ENCODE data around the gene C1QBP.

C1QBP gene

GRCh38 chr17:5416901-5417300, 22.1 kb downstream of the C1QBP start:
- peaks cover 50% of the 10 kb centered on the region for H3K79me2 ChIP-seq (ENCODE audit: control insufficient read depth, insufficient read depth, low read length, unreplicated experiment)
- no peak overlapping the region for H3K27ac ChIP-seq (ENCODE audit: low read depth, low read length)
- H2AFZ ChIP-seq (ENCODE audit: low read length, unreplicated experiment): no peak overlapping the region
- H3K27me3 ChIP-seq (ENCODE audit: insufficient read depth, low read length): no peaks in the 10 kb centered on the region
- peaks cover 31% of the 10 kb centered on the region for H3K4me1 ChIP-seq (ENCODE audit: control insufficient read depth, insufficient read depth, low read length, unreplicated experiment)
- no peaks in the 10 kb centered on the region; the same call in 1 of the 2 replicates for H3K36me3 ChIP-seq (ENCODE audit: insufficient read depth, low read length)
- no peak overlapping the region for H3K4me3 ChIP-seq (ENCODE audit: low read depth, low read length)

DNA sequence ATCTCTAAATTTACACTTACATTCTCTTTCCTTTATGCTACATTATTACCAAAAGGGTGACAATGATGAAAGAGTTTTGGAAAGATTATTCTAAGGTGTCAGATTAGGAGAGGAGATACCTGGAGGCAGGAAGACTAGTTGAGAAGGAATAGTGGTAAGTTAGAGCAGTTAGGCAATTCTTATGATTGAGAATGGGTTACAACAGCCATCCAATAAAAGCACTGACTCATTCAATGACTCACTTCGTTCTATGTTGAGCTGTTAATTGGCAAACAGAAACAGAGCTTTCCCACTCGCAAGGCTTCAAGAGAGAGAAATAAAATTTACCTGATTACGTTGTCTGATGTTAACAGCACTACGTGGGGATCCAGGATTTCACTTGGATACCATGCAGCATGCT, 25.3 kb downstream of the C1QBP start:
- Histone ChIP-seq H3K27me3 (ENCODE audit: insufficient read depth, low read length) (no peaks in the 10 kb centered on the region), H2AFZ (ENCODE audit: low read length, unreplicated experiment) (no peak overlapping the region), H3K27ac (ENCODE audit: low read depth, low read length) (peak overlapping the region; percentile 88), H3K36me3 (ENCODE audit: insufficient read depth, low read length) (peaks cover 11% of the 10 kb centered on the region), H3K4me3 (ENCODE audit: low read depth, low read length) (peak overlapping the region; percentile 45), H3K79me2 (ENCODE audit: control insufficient read depth, insufficient read depth, low read length, unreplicated experiment) (peaks cover 36% of the 10 kb centered on the region), H3K4me1 (ENCODE audit: control insufficient read depth, insufficient read depth, low read length, unreplicated experiment) (peaks cover 21% of the 10 kb centered on the region)

- Histone ChIP-seq H3K4me3 (ENCODE audit: low read depth, low read length) (no peak overlapping the region), H2AFZ (ENCODE audit: low read length, unreplicated experiment) (no peak overlapping the region), H3K79me2 (ENCODE audit: control insufficient read depth, insufficient read depth, low read length, unreplicated experiment) (peaks cover 18% of the 10 kb centered on the region), H3K27ac (ENCODE audit: low read depth, low read length) (no peak overlapping the region), H3K27me3 (ENCODE audit: insufficient read depth, low read length) (no peaks in the 10 kb centered on the region), H3K4me1 (ENCODE audit: control insufficient read depth, insufficient read depth, low read length, unreplicated experiment) (peaks cover 21% of the 10 kb centered on the region), H3K36me3 (ENCODE audit: insufficient read depth, low read length) (peaks cover 37% of the 10 kb centered on the region)
These were observed 28.2 kb downstream of the C1QBP start for GRCh38 chr17:5410594-5411272.

DNA sequence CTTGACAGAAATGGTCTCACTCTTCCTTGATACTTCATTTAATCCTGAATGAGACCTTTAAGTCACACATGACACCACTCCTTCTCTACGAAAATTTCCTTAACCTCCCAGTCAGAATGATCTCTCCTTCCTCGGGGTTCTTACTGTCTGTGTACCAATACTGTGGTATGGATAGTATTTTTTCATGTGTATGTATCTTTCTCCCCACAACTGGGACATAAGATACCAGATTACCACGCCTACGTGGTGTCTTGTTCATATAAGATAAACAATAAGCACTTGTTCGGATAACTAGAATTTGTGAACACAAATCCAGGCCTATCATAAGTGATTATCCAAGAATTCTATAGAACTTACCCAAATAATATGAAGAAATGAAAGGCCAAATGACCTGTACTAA, 30.8 kb downstream of the C1QBP start:
- Histone ChIP-seq H3K4me1 (ENCODE audit: control insufficient read depth, insufficient read depth, low read length, unreplicated experiment) (peaks cover 9% of the 10 kb centered on the region), H3K79me2 (ENCODE audit: control insufficient read depth, insufficient read depth, low read length, unreplicated experiment) (peaks cover 18% of the 10 kb centered on the region), H2AFZ (ENCODE audit: low read length, unreplicated experiment) (no peak overlapping the region), H3K4me3 (ENCODE audit: low read depth, low read length) (no peak overlapping the region), H3K27me3 (ENCODE audit: insufficient read depth, low read length) (no peaks in the 10 kb centered on the region), H3K36me3 (ENCODE audit: insufficient read depth, low read length) (peaks cover 58% of the 10 kb centered on the region), H3K27ac (ENCODE audit: low read depth, low read length) (no peak overlapping the region)

- no peaks in the 10 kb centered on the region for H3K4me1 ChIP-seq (ENCODE audit: control insufficient read depth, insufficient read depth, low read length, unreplicated experiment)
- no peak overlapping the region for H3K4me3 ChIP-seq (ENCODE audit: low read depth, low read length)
- H2AFZ ChIP-seq (ENCODE audit: low read length, unreplicated experiment): no peak overlapping the region
- peaks cover 71% of the 10 kb centered on the region for H3K36me3 ChIP-seq (ENCODE audit: insufficient read depth, low read length)
- H3K79me2 ChIP-seq (ENCODE audit: control insufficient read depth, insufficient read depth, low read length, unreplicated experiment): no peaks in the 10 kb centered on the region
- no peaks in the 10 kb centered on the region for H3K27me3 ChIP-seq (ENCODE audit: insufficient read depth, low read length)
- no peak overlapping the region for H3K27ac ChIP-seq (ENCODE audit: low read depth, low read length)
These were observed 33.6 kb downstream of the C1QBP start for GRCh38 chr17:5405400-5405799.

- Histone ChIP-seq H2AFZ (ENCODE audit: low read length, unreplicated experiment) (no peak overlapping the region), H3K36me3 (ENCODE audit: insufficient read depth, low read length) (peaks cover 59% of the 10 kb centered on the region), H3K79me2 (ENCODE audit: control insufficient read depth, insufficient read depth, low read length, unreplicated experiment) (no peaks in the 10 kb centered on the region), H3K27ac (ENCODE audit: low read depth, low read length) (no peak overlapping the region), H3K4me3 (ENCODE audit: low read depth, low read length) (no peak overlapping the region), H3K4me1 (ENCODE audit: control insufficient read depth, insufficient read depth, low read length, unreplicated experiment) (no peaks in the 10 kb centered on the region), H3K27me3 (ENCODE audit: insufficient read depth, low read length) (no peaks in the 10 kb centered on the region)
These were observed 39.2 kb downstream of the C1QBP start for GRCh38 chr17:5399767-5400166.

DNA sequence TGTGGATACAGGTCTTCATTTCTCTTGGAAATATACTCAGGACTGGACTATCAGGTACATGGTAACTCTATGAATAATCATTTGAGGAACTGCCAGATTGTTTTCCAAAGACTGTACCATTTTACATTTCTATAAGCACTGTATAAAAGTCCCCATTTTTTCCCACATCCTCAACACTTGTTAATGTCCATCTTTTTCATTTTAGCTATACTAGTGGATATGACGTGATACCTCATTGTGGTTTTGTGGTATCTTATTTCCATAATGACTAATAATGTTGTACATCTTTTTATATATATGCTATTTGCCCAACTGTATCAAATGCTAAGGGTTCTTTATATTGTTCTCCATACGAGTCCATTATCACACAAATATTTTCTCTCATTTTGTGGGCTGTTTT, 42.3 kb downstream of the C1QBP start:
- Histone ChIP-seq H3K27me3 (ENCODE audit: insufficient read depth, low read length) (no peaks in the 10 kb centered on the region), H2AFZ (ENCODE audit: low read length, unreplicated experiment) (no peak overlapping the region), H3K79me2 (ENCODE audit: control insufficient read depth, insufficient read depth, low read length, unreplicated experiment) (no peaks in the 10 kb centered on the region), H3K4me1 (ENCODE audit: control insufficient read depth, insufficient read depth, low read length, unreplicated experiment) (no peaks in the 10 kb centered on the region), H3K36me3 (ENCODE audit: insufficient read depth, low read length) (peaks cover 42% of the 10 kb centered on the region), H3K27ac (ENCODE audit: low read depth, low read length) (no peak overlapping the region), H3K4me3 (ENCODE audit: low read depth, low read length) (no peak overlapping the region)

DNA sequence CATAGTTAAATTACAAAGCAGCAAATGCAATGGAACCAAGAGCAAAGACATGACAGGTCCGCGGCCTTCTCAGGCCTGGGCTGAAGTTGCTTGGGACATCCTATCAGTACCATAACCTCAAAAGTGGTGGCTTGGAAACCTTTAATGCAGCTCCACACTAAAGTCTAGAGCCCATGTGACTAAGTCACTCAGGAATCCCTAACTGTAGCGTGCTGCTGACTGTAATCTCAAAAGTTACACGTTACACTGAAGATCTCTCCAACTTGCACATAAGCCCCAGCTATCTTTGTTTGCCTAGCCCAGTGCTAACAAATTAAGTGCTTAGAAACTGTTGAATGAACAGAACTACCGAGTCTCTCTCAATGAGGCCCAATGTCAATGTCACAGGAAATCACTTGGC, 47.3 kb downstream of the C1QBP start:
- H3K36me3 ChIP-seq (ENCODE audit: insufficient read depth, low read length): peaks cover 27% of the 10 kb centered on the region

More for the DNA sequence above, 47.3 kb downstream of the C1QBP start:
- H3K27ac ChIP-seq (ENCODE audit: low read depth, low read length): no peak overlapping the region
- no peak overlapping the region for H2AFZ ChIP-seq (ENCODE audit: low read length, unreplicated experiment)
- no peak overlapping the region for H3K4me3 ChIP-seq (ENCODE audit: low read depth, low read length)
- no peaks in the 10 kb centered on the region for H3K79me2 ChIP-seq (ENCODE audit: control insufficient read depth, insufficient read depth, low read length, unreplicated experiment)
- no peaks in the 10 kb centered on the region for H3K4me1 ChIP-seq (ENCODE audit: control insufficient read depth, insufficient read depth, low read length, unreplicated experiment)
- no peaks in the 10 kb centered on the region for H3K27me3 ChIP-seq (ENCODE audit: insufficient read depth, low read length)

All from ACC112 (cell line).